Keratinocyte (primary cell): ENCODE results near the gene SLA2.

Experiments
- EZH2 ChIP-seq: IDR thresholded peaks from one replicate; pipeline ENCODE4 v1.6.1; 2012; ENCODE audit warnings: inconsistent platforms, mild to moderate bottlenecking, low read length, moderate library complexity
- TF ChIP-seq, protein P1 (sequence below), 3 experiments: IDR thresholded peaks in 1 of 3; conservative IDR thresholded peaks in 1 of 3; optimal IDR thresholded peaks in 1 of 3; 2 replicates in 2 of 3; 3 replicates in 1 of 3; pipeline versions ENCODE3 to v1.5.1; 2011; ENCODE audit warnings: low read length in 3 of 3, mild to moderate bottlenecking in 3 of 3, moderate library complexity in 2 of 3, control low read depth in 1 of 3, inconsistent platforms in 1 of 3; ENCODE audit not compliant: insufficient read depth in 2 of 3; ENCODE audit errors: extremely low read depth in 1 of 3

DNA sequence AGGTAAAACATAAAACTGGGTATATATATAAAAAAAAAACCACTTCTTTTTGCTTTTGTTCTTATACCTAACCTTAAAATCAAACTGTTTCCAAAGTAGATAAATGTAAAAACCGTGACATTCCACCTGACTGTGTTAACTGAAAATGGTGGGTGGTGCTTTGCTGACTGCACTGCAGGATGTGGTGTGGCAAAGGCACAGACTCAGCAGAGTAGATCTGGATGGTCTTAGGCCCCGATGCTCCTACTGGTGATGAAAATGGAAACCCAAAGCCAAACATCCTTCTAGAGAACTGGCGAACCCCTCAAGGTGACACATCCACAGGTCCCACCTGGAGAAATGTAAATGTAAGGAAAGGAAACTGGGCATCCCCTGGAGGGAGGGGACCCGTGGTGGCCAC lies 63.7 kb downstream of the SLA2 start:
- TF ChIP-seq, protein P1, sequence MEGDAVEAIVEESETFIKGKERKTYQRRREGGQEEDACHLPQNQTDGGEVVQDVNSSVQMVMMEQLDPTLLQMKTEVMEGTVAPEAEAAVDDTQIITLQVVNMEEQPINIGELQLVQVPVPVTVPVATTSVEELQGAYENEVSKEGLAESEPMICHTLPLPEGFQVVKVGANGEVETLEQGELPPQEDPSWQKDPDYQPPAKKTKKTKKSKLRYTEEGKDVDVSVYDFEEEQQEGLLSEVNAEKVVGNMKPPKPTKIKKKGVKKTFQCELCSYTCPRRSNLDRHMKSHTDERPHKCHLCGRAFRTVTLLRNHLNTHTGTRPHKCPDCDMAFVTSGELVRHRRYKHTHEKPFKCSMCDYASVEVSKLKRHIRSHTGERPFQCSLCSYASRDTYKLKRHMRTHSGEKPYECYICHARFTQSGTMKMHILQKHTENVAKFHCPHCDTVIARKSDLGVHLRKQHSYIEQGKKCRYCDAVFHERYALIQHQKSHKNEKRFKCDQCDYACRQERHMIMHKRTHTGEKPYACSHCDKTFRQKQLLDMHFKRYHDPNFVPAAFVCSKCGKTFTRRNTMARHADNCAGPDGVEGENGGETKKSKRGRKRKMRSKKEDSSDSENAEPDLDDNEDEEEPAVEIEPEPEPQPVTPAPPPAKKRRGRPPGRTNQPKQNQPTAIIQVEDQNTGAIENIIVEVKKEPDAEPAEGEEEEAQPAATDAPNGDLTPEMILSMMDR (optimal IDR thresholded peaks at IDR 0.05 in 1 of 3, IDR thresholded peaks at IDR 0.05 in 1 of 3, conservative IDR thresholded peaks at IDR 0.05 in 1 of 3; ENCODE audit: extremely low read depth in 1 of 3, insufficient read depth in 2 of 3, low read length in 3 of 3): no peak
- TF ChIP-seq EZH2: no peak
